Measurements from ENCODE around the gene LRRC32. TPM values are rescaled to one million over a fixed set of nuclear protein-coding genes. Genes with fewer than 3 reads are reported as not detected.

The LRRC32 gene
- total and polyA plus RNA-seq, 2 of the 4 experiments (the other 2 are of a cell fraction), result 5.2 to 13.7 TPM

GRCh38 chr11:76713499-76713898 is 43.0 kb upstream of the LRRC32 start:
- Histone ChIP-seq H3K4ac (ENCODE audit: low read depth, low read length) (no peak overlapping the region), H3K18ac (ENCODE audit: low read depth, low read length) (no peak overlapping the region), H3K27me3 (ENCODE audit: control insufficient read depth, insufficient read depth, low read length) (peaks cover 36% of the 10 kb centered on the region), H3K9ac (ENCODE audit: low read depth, low read length) (no peak overlapping the region), H3K4me1 (ENCODE audit: control insufficient read depth, insufficient read depth, low read length) (no peaks in the 10 kb centered on the region), H3K4me3 (ENCODE audit: insufficient read depth, low read depth, low read length) (no peak overlapping the region), H2AK9ac (replicated peaks; ENCODE audit: low read depth, low read length, poor library complexity) (no peak overlapping the region), H3K4me2 (ENCODE audit: low read depth, low read length) (no peak overlapping the region), H3K56ac (ENCODE audit: extremely low read depth, insufficient read depth, low read length) (no peak overlapping the region), H4K20me1 (ENCODE audit: insufficient read depth, low read length) (no peaks in the 10 kb centered on the region), H2BK120ac (ENCODE audit: low read depth, low read length) (no peak overlapping the region), H3K27ac (ENCODE audit: insufficient read depth, low read length) (no peak overlapping the region), H3K14ac (replicated peaks; ENCODE audit: low read depth, low read length) (no peak overlapping the region), H3K79me1 (ENCODE audit: low read depth in 1 of 2, low read length in 2 of 2) (no peaks in the 10 kb centered on the region), H2AK5ac (ENCODE audit: low read depth, low read length) (no peak overlapping the region), H3K9me1 (ENCODE audit: insufficient read depth, low read length) (no peaks in the 10 kb centered on the region; the same call in 1 of the 2 replicates), H3K36me3 (ENCODE audit: control insufficient read depth, insufficient read depth, low read length) (no peaks in the 10 kb centered on the region), H3K23ac (ENCODE audit: low read depth, low read length) (no peak overlapping the region), H2BK15ac (ENCODE audit: low read depth, low read length) (no peak overlapping the region), H3K9me3 (ENCODE audit: control insufficient read depth, insufficient read depth, low read length) (no peaks in the 10 kb centered on the region; the same call in 1 of the 2 replicates), H2AFZ (replicated peaks; ENCODE audit: low read length, poor library complexity) (no peak overlapping the region), H4K91ac (ENCODE audit: insufficient read depth, low read depth, low read length) (no peak overlapping the region), H2BK5ac (ENCODE audit: low read depth, low read length, poor library complexity, severe bottlenecking) (no peak overlapping the region), H4K8ac (ENCODE audit: low read depth in 2 of 2, low read length in 2 of 2) (no peak overlapping the region), H4K5ac (ENCODE audit: low read depth, low read length) (no peak overlapping the region), H2BK20ac (ENCODE audit: low read depth, low read length) (no peak overlapping the region)
- intact Hi-C loops (cut with micrococcal nuclease) (no loop called here), dilution Hi-C loops (cut with HindIII; ENCODE audit: low sequenced_read_pairs, unreplicated experiment) (no loop called here), in situ Hi-C loops (cut with MboI; ENCODE audit: low sequenced_read_pairs) (no loop called here)
- POLR2A ChIA-PET (ENCODE audit: unreplicated experiment), result no interaction called here
- DNase-seq, result no peak
- 50% methylated on average over 1 of the region's 2 CpGs; no CpG with 5 or more reads in 1 of the 2 experiments for WGBS, 2 experiments (ENCODE audit: extremely low coverage in 2 of 2, insufficient read length in 1 of 2)
- ATAC-seq (ENCODE audit: low read depth), result no peak
- BruUV-seq (replicated peaks), result no TSS peak
- CTCF ChIA-PET, result interaction anchor here (0.9 to 1.0 kb wide), 2 partner anchors 13 to 21 kb away, joined by 3 read pairs; no protein-coding TSS in a partner anchor
- TF ChIP-seq, protein P1, sequence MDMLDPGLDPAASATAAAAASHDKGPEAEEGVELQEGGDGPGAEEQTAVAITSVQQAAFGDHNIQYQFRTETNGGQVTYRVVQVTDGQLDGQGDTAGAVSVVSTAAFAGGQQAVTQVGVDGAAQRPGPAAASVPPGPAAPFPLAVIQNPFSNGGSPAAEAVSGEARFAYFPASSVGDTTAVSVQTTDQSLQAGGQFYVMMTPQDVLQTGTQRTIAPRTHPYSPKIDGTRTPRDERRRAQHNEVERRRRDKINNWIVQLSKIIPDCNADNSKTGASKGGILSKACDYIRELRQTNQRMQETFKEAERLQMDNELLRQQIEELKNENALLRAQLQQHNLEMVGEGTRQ (IDR thresholded peaks at IDR 0.05; ENCODE audit: low read depth, low read length), result no peak
- TF ChIP-seq ELK1 (IDR thresholded peaks at IDR 0.05; ENCODE audit: borderline replicate concordance, low read depth, low read length), result no peak
- TF ChIP-seq MAFK (IDR thresholded peaks at IDR 0.05; ENCODE audit: low read depth, low read length), result no peak
- no peak for TF ChIP-seq CEBPB (IDR thresholded peaks at IDR 0.05; ENCODE audit: low read depth, low read length)
- TF ChIP-seq MXI1 (IDR thresholded peaks at IDR 0.05; ENCODE audit: borderline replicate concordance, low read depth, low read length), result no peak
- no peak for TF ChIP-seq POLR2A (IDR thresholded peaks at IDR 0.05; ENCODE audit: low read depth, low read length)
- no peak for TF ChIP-seq FOS (IDR thresholded peaks at IDR 0.05; ENCODE audit: low read depth, low read length)
- TF ChIP-seq RFX5 (IDR thresholded peaks at IDR 0.05; ENCODE audit: low read depth, low read length), result no peak
- no peak for TF ChIP-seq CHD1 (IDR thresholded peaks at IDR 0.05; ENCODE audit: low read depth, low read length)
- no peak for TF ChIP-seq BHLHE40 (IDR thresholded peaks at IDR 0.05; ENCODE audit: low read depth, low read length)

All from IMR-90 (cell line).